H1 (cell line): ENCODE data around the gene NUP50. TPM values are rescaled to one million over a fixed set of nuclear protein-coding genes. Genes with fewer than 3 reads are reported as not detected.

ENCODE experiments used
- ASH2L ChIP-seq: fragments of 200-600, 300-600 bp; sonication (generic); IDR thresholded peaks from one replicate; pipeline ENCODE4 v1.7.1; 2017; ENCODE audit warnings: low read length
- GTF2F1 ChIP-seq: IDR thresholded peaks from 2 replicates; pipeline ENCODE4 v1.6.1; 2012; ENCODE audit warnings: low read depth, low read length, improper control_type of control experiment, borderline replicate concordance
- SP2 ChIP-seq: IDR thresholded peaks from 2 replicates; pipeline ENCODE4 v1.6.1; 2012; ENCODE audit warnings: mild to moderate bottlenecking, low read length, inconsistent platforms
- SRF ChIP-seq: IDR thresholded peaks from 2 replicates; pipeline ENCODE4 v1.6.1; 2011; ENCODE audit warnings: mild to moderate bottlenecking, low read depth, low read length, moderate library complexity
- TCF12 ChIP-seq: IDR thresholded peaks from 2 replicates; pipeline ENCODE4 v1.6.1; 2011; ENCODE audit warnings: low read depth, mild to moderate bottlenecking, low read length
- polyA plus RNA-seq, 7 experiments: library from polyadenylated mRNA; depleted of rRNA in 3 of 7; stranded (reverse) in 5 of 7; unstranded in 2 of 7; fragments of >200 nt in 5 of 7; fragments of 200-250 nt in 2 of 7; gene quantifications; 1 replicate in 5 of 7; 2 replicates in 1 of 7; 4 replicates in 1 of 7; pipeline versions ENCODE4 v1.2.1 to v1.2.3, GENCODE V29; 2011 to 2013; ENCODE audit warnings: missing spikeins in 2 of 7, mixed read lengths in 2 of 7
- total RNA-seq: library from RNA; stranded (reverse); fragmentation: NEBNext Ultra II Directional; extraction: Animal tissue kit (Norgen Biotek cat#: 25700); gene quantifications from 2 replicates; pipeline ENCODE4 v1.2.1, GENCODE V29; 2021

Gene NUP50
- total and polyA plus RNA-seq, 2 of the 8 experiments (the other 6 are each of a cell fraction or from before 2014, with no cell fraction given): 20.0 to 112 TPM

- TF ChIP-seq GTF2F1 (no peak), SP2 (no peak), TCF12 (no peak), SRF (no peak), ASH2L (no peak)
Observed at GRCh38 chr22:45207981-45208664, 44.4 kb downstream of the NUP50 start (continued).
